Subcutaneous adipose tissue (tissue), 4 donors: Measurements from ENCODE around the gene FARP2. TPM values are rescaled to one million over a fixed set of nuclear protein-coding genes. Genes with fewer than 3 reads are reported as not detected.

Experiments used
- CTCF ChIP-seq: fragments of 450-650 bp; IDR thresholded peaks from one replicate; pipeline ENCODE4 v1.5.1; 2016; ENCODE audit warnings: low read depth, mild to moderate bottlenecking, control low read depth, antibody characterized with exemption, moderate library complexity
- total RNA-seq, 4 donors: library from RNA; depleted of rRNA; stranded (reverse); fragments of >200 nt; gene quantifications; one replicate each; pipeline ENCODE4 v1.1.0, GENCODE V29; 2016

The FARP2 gene
- total RNA-seq, 4 donors from 2014 or later, result 27.4 to 49.1 (median 35.0) TPM

GRCh38 chr2:241312082-241312481, 44.0 kb upstream of the FARP2 start:
- TF ChIP-seq CTCF, result no peak

- no peak for TF ChIP-seq CTCF
Measured at GRCh38 chr2:241313543-241314095, 42.5 kb upstream of the FARP2 start.

- no peak for TF ChIP-seq CTCF
Measured at GRCh38 chr2:241314226-241315092, 41.6 kb upstream of the FARP2 start.

- no peak for TF ChIP-seq CTCF
Measured at GRCh38 chr2:241315093-241315878, 40.8 kb upstream of the FARP2 start, which contains the start of gene HDLBP. HDLBP (minus strand) TSS chr2:241315672; CDS start chr2:241266869, 48,803 bp downstream.

GRCh38 chr2:241315879-241316631, 40.0 kb upstream of the FARP2 start, which contains the start of gene SEPTIN2:
SEPTIN2 (plus strand) TSS chr2:241315925; CDS start chr2:241324233, 8,308 bp downstream.
- TF ChIP-seq CTCF, result no peak

GRCh38 chr2:241316825-241317224, 39.3 kb upstream of the FARP2 start:
- no peak for TF ChIP-seq CTCF
